GM21515 (cell line): ENCODE data around the gene CCDC106.

ENCODE experiments used
- ATAC-seq: cut with Tn5 transposase; IDR thresholded peaks from one replicate; pipeline ENCODE4 v1.9.1; 2021; ENCODE audit not compliant: unreplicated experiment

The CCDC106 gene

GRCh38 chr19:55680339-55681130, 32.5 kb downstream of the CCDC106 start:
- no peak for ATAC-seq

- ATAC-seq, result no peak
These were observed 33.4 kb downstream of the CCDC106 start for GRCh38 chr19:55681131-55682092.

GRCh38 chr19:55683449-55684261, 35.6 kb downstream of the CCDC106 start:
- no peak for ATAC-seq

GRCh38 chr19:55684946-55685681, 37.1 kb downstream of the CCDC106 start:
- ATAC-seq, result no peak

GRCh38 chr19:55685776-55686175, 37.8 kb downstream of the CCDC106 start:
- no peak for ATAC-seq

GRCh38 chr19:55686311-55687050, 38.5 kb downstream of the CCDC106 start:
- no peak for ATAC-seq

GRCh38 chr19:55687281-55688201, 39.5 kb downstream of the CCDC106 start:
- ATAC-seq, result no peak

- ATAC-seq, result no peak
These were observed 40.6 kb downstream of the CCDC106 start for GRCh38 chr19:55688422-55689218.

- no peak for ATAC-seq
These were observed 41.5 kb downstream of the CCDC106 start for GRCh38 chr19:55689411-55690108.

GRCh38 chr19:55690109-55690768, 42.2 kb downstream of the CCDC106 start:
- no peak for ATAC-seq

- ATAC-seq, result no peak
These were observed 42.9 kb downstream of the CCDC106 start for GRCh38 chr19:55690769-55691545.

- no peak for ATAC-seq
These were observed 43.8 kb downstream of the CCDC106 start for GRCh38 chr19:55691561-55692481.

GRCh38 chr19:55692681-55693081, 44.7 kb downstream of the CCDC106 start:
- no peak for ATAC-seq

- ATAC-seq, result no peak
These were observed 45.4 kb downstream of the CCDC106 start for GRCh38 chr19:55693336-55693974.
